ENCODE data around the gene LHPP. TPM values are rescaled to one million over a fixed set of nuclear protein-coding genes. Genes with fewer than 3 reads are reported as not detected.

The LHPP gene
- total and polyA plus RNA-seq, 10 of the 15 experiments (the other 5 are each of a cell fraction or from before 2014, with no cell fraction given) = 0.79 to 9.8 (median 6.7) TPM

DNA sequence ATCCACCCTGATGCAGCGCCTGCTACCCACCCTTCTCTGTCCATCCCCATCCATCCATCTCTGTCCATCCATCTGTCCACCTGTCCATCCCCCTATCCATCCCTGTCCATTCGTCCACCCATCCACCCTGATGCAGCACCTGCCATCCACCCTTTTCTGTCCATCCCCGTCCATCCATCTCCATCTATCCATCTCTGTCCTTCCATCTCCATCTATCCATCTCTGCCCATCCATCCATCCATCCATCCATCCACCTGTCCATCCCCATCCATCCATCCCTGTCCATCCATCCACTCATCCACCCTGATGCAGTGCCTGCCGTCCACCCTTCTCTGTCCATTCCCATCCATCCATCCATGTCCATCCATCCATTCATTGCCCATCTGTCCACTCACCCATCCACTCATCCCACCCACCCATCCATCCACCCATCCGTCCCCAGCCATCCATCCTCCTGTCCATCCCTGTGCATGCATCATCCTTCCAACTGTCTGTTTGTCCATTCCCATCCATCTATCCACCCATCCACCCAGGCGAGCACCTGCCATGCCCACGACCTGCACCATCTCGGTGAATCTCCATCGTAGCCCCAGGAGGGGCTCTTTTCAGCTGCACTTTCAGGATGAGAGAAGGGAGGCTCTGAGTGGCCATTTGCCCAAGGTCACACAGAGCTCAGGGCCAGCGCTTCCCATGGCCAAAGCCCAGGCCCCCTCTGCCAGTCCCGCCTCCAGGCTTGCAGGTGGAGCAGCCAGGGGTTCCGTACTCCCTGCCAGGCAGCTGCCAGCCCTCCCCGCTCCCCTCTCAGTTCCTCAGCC is 137.4 kb downstream of the LHPP start:
- no peak for FAIRE-seq
- ChIA-PET POLR2A (no interaction called here), CTCF (no interaction called here), SMC1A (ENCODE audit: uncharacterized antibody, unreplicated experiment) (no interaction called here), RAD21 (ENCODE audit: unreplicated experiment) (interaction anchor here (0.7 kb wide), 1 partner anchor 119 kb away, joined by 6 read pairs; no protein-coding TSS in a partner anchor)
- BruUV-seq (replicated peaks) = no TSS peak
- H3K4me1 ChIP-seq (ENCODE audit: control insufficient read depth, insufficient read depth, low read length) = peaks cover 7% of the 10 kb centered on the region
- no peak for ATAC-seq
- H3K36me3 ChIP-seq (ENCODE audit: control insufficient read depth in 2 of 2, insufficient read depth in 2 of 2, low read length in 1 of 2) = no peaks in the 10 kb centered on the region
- no peaks in the 10 kb centered on the region for H3K9me3 ChIP-seq (replicated peaks; ENCODE audit: control insufficient read depth, insufficient read depth, low read length)
- no peak for DNase-seq (ENCODE audit: low read depth, low spot score)
- no peaks in the 10 kb centered on the region for H3K27me3 ChIP-seq (replicated peaks in 1 of 2; ENCODE audit: control insufficient read depth in 2 of 2, insufficient read depth in 2 of 2, low read length in 1 of 2)
- in situ Hi-C loops (cut with MboI) (no loop called here), intact Hi-C loops (cut with micrococcal nuclease; ENCODE audit: unreplicated experiment) (no loop called here)
- H2AFZ ChIP-seq (ENCODE audit: control insufficient read depth, low read depth, low read length) = no peak overlapping the region
- H3K4me2 ChIP-seq (ENCODE audit: control insufficient read depth, insufficient read depth) = no peak overlapping the region
- H3K27ac ChIP-seq (ENCODE audit: control insufficient read depth, insufficient read depth) = no peak overlapping the region
- 65% methylated on average over 13 of the region's 13 CpGs for WGBS (ENCODE audit: insufficient coverage, insufficient replicate concordance, low lambda C conversion rate, missing lambda C conversion rate)
- TF ChIP-seq CBFB (IDR thresholded peaks at IDR 0.05; ENCODE audit: low read depth) (no peak), NR2F1 (conservative IDR thresholded peaks at IDR 0.05) (no peak), BMI1 (IDR thresholded peaks at IDR 0.05; ENCODE audit: borderline replicate concordance) (no peak), MEF2B (IDR thresholded peaks at IDR 0.05; ENCODE audit: partially characterized antibody, poor library complexity, severe bottlenecking) (no peak)
- no peaks in the 10 kb centered on the region for H4K20me1 ChIP-seq (ENCODE audit: control insufficient read depth, insufficient read depth)
- no peaks in the 10 kb centered on the region for H3K79me2 ChIP-seq (ENCODE audit: control insufficient read depth, insufficient read depth, low read length)
- no peak overlapping the region for H3K4me3 ChIP-seq
- no peak overlapping the region for H3K9ac ChIP-seq (ENCODE audit: control insufficient read depth, insufficient read depth, low read length)

DNA sequence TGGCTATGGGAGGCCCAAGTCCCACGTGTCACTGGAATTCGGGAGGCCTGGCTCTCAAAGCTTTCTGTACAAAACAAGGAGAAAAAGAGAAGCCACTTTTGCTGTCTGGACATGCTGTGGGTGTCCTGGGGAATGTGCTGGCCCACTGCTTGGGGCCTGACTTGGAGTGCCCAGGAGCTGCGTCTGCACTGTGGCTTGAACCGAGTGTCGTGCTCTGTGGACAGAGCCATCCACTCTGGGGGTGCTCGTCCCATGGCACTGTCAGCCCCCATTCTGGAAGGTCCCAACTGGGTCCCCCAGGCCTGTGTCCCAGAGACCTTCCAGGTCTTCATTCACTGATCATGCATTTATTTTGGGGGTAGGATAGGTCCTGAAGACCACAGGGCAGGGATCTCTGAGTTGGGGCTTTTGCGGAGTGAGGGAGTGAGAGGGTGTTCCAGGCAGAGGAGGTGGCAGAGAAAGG is 138.0 kb downstream of the LHPP start:
- no peak for FAIRE-seq
- SMC1A ChIA-PET (ENCODE audit: uncharacterized antibody, unreplicated experiment) = no interaction called here
- BruUV-seq (replicated peaks) = no TSS peak
- POLR2A ChIA-PET = no interaction called here
- H2AFZ ChIP-seq (ENCODE audit: control insufficient read depth, low read depth, low read length) = no peak overlapping the region
- no peak overlapping the region for H3K4me2 ChIP-seq (ENCODE audit: control insufficient read depth, insufficient read depth)
- no peaks in the 10 kb centered on the region for H3K9me3 ChIP-seq (replicated peaks; ENCODE audit: control insufficient read depth, insufficient read depth, low read length)
- no peak overlapping the region for H3K4me3 ChIP-seq
- H3K79me2 ChIP-seq (ENCODE audit: control insufficient read depth, insufficient read depth, low read length) = no peaks in the 10 kb centered on the region
- no peaks in the 10 kb centered on the region for H3K27me3 ChIP-seq (replicated peaks in 1 of 2; ENCODE audit: control insufficient read depth in 2 of 2, insufficient read depth in 2 of 2, low read length in 1 of 2)
- no peak for ATAC-seq
- RAD21 ChIA-PET (ENCODE audit: unreplicated experiment) = interaction anchor here (0.7 kb wide), 1 partner anchor 118 kb away, joined by 6 read pairs; no protein-coding TSS in a partner anchor
- H3K36me3 ChIP-seq (ENCODE audit: control insufficient read depth in 2 of 2, insufficient read depth in 2 of 2, low read length in 1 of 2) = no peaks in the 10 kb centered on the region
- peaks cover 7% of the 10 kb centered on the region for H3K4me1 ChIP-seq (ENCODE audit: control insufficient read depth, insufficient read depth, low read length)
- no peak overlapping the region for H3K9ac ChIP-seq (ENCODE audit: control insufficient read depth, insufficient read depth, low read length)
- H3K27ac ChIP-seq (ENCODE audit: control insufficient read depth, insufficient read depth) = no peak overlapping the region
- no peak for DNase-seq (ENCODE audit: low read depth, low spot score)
- in situ Hi-C loops (cut with MboI) = no loop called here
- WGBS (ENCODE audit: insufficient coverage, insufficient replicate concordance, low lambda C conversion rate, missing lambda C conversion rate) = 76% methylated on average over 7 of the region's 7 CpGs
- intact Hi-C loops (cut with micrococcal nuclease; ENCODE audit: unreplicated experiment) = no loop called here
- CTCF ChIA-PET = no interaction called here
- no peaks in the 10 kb centered on the region for H4K20me1 ChIP-seq (ENCODE audit: control insufficient read depth, insufficient read depth)
- TF ChIP-seq TARDBP (IDR thresholded peaks at IDR 0.05; ENCODE audit: borderline replicate concordance) = no peak
- no peak for TF ChIP-seq MTA3 (IDR thresholded peaks at IDR 0.05; ENCODE audit: borderline replicate concordance, low read length)
- TF ChIP-seq ZNF384 (IDR thresholded peaks at IDR 0.05; ENCODE audit: borderline replicate concordance, low read depth, low read length) = no peak
- TF ChIP-seq ZZZ3 (IDR thresholded peaks at IDR 0.05; ENCODE audit: control insufficient read depth, insufficient read length, low read depth) = no peak
- TF ChIP-seq, protein P1, sequence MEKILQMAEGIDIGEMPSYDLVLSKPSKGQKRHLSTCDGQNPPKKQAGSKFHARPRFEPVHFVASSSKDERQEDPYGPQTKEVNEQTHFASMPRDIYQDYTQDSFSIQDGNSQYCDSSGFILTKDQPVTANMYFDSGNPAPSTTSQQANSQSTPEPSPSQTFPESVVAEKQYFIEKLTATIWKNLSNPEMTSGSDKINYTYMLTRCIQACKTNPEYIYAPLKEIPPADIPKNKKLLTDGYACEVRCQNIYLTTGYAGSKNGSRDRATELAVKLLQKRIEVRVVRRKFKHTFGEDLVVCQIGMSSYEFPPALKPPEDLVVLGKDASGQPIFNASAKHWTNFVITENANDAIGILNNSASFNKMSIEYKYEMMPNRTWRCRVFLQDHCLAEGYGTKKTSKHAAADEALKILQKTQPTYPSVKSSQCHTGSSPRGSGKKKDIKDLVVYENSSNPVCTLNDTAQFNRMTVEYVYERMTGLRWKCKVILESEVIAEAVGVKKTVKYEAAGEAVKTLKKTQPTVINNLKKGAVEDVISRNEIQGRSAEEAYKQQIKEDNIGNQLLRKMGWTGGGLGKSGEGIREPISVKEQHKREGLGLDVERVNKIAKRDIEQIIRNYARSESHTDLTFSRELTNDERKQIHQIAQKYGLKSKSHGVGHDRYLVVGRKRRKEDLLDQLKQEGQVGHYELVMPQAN (conservative IDR thresholded peaks at IDR 0.05) = no peak
- no peak for TF ChIP-seq CHD2 (IDR thresholded peaks at IDR 0.05; ENCODE audit: borderline replicate concordance, low read depth, low read length)
- no peak for TF ChIP-seq NFYA (IDR thresholded peaks at IDR 0.05; ENCODE audit: borderline replicate concordance, low read depth, low read length)
- no peak for TF ChIP-seq MYB (IDR thresholded peaks at IDR 0.05; ENCODE audit: borderline replicate concordance, low read depth, low read length)
- TF ChIP-seq IKZF1 (conservative IDR thresholded peaks at IDR 0.05) = no peak
- no peak for TF ChIP-seq YY1 (IDR thresholded peaks at IDR 0.05; ENCODE audit: low read depth, low read length)
- no peak for TF ChIP-seq SUPT20H (IDR thresholded peaks at IDR 0.05; ENCODE audit: borderline replicate concordance, control insufficient read depth, low read depth, low read length)
- TF ChIP-seq MEF2B (IDR thresholded peaks at IDR 0.05; ENCODE audit: partially characterized antibody, poor library complexity, severe bottlenecking) = no peak
- TF ChIP-seq ETV6 (conservative IDR thresholded peaks at IDR 0.05 in 1 of 2, IDR thresholded peaks at IDR 0.05 in 1 of 2; ENCODE audit: borderline replicate concordance in 1 of 2, low read depth in 1 of 2) = no peak
